Measurements from ENCODE around the gene SH3YL1.
"Not testable (repeated sequence)": the region's sequence is repeated elsewhere in the genome, so short reads cannot be mapped to it uniquely, and the experiment has no call there.

SH3YL1 gene

DNA sequence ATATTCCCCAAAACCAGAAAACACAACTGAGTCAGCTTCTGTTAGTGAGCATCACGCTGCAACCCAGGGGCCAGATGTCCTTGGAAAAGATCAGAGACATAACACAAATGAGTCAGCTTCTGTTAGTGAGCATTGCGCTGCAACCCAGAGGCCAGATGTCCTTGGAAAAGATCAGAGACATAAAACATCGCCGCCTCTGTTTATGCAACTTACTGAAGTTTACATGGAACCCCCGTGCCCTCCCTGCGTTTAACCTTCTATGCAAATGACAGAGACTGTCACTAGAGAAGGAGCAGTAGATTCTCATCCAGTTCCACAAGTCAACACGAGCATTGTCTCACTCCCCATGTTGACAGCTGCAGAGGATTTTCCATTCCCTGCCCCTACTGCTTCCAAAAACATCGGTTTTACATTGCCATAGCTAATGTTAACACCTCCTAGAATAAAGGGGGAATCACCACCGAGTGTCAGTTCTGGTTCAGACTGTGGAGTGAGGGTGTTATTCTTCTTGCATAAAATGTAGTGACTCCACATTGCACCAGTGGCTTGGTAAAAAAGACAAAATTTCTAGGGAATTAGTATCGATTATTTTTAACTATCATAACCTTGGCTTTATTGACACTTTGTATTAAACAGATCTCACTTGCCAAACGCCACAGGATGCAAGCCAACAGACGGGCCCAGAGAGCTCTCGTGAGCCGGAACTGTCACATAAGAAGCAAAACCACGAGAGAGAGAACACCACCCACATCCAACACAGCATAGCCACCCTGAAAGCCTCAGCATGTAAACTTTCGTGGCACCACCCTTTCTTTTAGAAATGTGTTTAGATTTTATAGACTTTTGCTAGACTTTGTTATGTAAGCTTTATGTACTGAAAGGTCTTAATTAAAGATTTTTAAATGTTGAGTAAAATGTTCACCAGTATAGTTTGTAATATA lies 87.7 kb downstream of the SH3YL1 start:
- DNase-seq: no peak

DNA sequence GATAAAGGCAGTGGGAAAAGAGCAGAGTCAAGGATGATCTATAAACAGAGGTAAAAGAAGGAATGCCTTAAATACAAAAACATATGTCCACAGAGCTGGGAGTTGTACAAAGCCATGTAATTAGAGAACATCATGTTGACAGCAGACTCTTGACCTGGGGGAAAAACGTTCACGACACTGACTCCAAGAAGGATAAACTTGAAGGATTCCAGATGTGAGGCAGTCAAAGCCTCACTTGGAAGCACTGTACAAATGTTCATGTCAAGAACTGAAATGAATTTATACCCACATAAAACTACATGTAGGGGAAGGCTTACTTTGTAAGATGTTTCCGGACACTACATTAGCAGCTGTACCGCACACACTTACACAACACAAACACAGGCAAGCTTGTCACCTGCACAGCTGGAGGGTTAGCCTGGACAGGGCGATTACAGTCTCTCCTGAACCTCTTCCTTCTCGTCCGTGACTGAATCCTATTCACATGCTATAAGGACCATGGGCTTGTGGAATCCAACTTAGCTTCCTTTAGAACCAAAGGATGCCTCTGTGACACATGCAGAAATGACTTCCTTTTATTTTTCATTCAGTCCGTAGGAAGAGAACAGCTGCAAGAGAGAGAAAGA lies 88.6 kb downstream of the SH3YL1 start:
- no peak for DNase-seq

DNA sequence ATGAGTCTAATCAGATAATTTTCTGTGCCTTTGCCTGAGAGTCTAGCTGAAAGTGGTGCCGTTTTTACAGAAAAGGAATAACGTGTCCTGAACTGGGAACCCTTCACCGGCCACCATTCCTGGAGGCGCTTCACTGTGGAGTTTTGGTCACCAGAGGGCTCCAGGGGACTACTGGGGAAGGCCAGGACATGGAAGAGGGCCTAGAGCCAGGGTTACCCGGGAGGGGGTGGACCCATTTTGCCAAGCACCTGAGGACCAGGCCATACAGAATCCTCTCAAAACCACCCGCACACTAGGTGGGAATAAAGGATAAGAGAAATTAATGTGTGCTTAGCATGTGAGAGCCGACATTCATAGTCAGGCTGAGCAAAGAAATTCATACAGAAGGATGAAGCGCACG lies 91.7 kb downstream of the SH3YL1 start:
- not testable (repeated sequence) for DNase-seq

DNA sequence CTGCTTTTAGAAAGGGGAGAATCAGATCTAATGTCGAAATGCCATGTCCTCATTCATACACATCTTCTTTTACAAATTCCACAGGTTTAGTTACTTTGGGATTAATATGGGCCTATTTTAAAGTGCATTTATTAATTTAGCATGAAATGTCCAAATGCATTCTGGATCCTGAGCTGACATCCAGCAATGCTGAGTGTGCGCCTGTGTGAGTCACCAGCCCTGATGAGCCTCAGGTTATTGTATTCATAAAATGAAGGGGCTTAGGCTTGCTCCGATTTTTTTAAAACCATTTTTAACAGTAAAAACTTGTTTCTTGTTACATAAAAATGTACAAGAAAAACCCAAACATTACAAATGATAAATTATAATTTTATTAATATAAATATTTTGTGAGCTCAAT lies 94.1 kb downstream of the SH3YL1 start:
- no peak for DNase-seq

Data from NCI-H146 (cell line).